Vagina (tissue), 2 donors: ENCODE results near the gene MICAL3.

Experiments used
- POLR2A ChIP-seq, 2 donors: fragments of 450-650 bp; IDR thresholded peaks; one replicate each; pipeline ENCODE4 v1.6.1; 2017; ENCODE audit warnings: antibody characterized with exemption in 2 of 2, mild to moderate bottlenecking in 2 of 2, moderate library complexity in 2 of 2
- POLR2AphosphoS5 ChIP-seq, 2 donors: sonication (generic); formaldehyde crosslinking; IDR thresholded peaks; one replicate each; pipeline ENCODE4 v1.9.0; 2017; ENCODE audit warnings: antibody characterized with exemption in 2 of 2, mild to moderate bottlenecking in 2 of 2, low read depth in 1 of 2; ENCODE audit not compliant: insufficient read depth in 1 of 2
- TF ChIP-seq, protein P1 (sequence below), 3 experiments: fragments of 450-650 bp in 2 of 3; fragments of 200-600 bp in 1 of 3; sonication (generic) in 1 of 3; IDR thresholded peaks; one replicate each; pipeline ENCODE4 v1.5.1; 2017 to 2019; ENCODE audit warnings: antibody characterized with exemption in 3 of 3, mild to moderate bottlenecking in 2 of 3, moderate library complexity in 2 of 3

DNA sequence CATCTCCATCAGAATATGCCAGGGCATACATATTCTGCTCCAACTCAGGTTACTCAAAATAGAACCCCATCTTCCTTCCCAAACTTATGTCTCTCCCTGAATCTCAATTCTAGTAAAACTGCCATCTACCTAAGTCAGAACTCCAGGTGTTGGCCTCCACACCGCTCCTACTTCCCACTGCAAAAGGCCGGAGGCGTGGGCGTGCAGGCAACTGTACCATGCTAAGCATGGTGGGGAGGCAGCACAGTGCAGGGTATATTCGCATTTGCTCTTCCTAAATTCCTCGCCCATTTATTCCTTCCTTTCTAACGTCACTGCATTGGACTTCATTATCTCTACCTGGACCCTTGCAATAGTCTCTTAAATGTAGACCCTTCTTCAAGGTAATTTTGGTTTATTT is 97.8 kb downstream of the MICAL3 start:
- TF ChIP-seq, protein P1, sequence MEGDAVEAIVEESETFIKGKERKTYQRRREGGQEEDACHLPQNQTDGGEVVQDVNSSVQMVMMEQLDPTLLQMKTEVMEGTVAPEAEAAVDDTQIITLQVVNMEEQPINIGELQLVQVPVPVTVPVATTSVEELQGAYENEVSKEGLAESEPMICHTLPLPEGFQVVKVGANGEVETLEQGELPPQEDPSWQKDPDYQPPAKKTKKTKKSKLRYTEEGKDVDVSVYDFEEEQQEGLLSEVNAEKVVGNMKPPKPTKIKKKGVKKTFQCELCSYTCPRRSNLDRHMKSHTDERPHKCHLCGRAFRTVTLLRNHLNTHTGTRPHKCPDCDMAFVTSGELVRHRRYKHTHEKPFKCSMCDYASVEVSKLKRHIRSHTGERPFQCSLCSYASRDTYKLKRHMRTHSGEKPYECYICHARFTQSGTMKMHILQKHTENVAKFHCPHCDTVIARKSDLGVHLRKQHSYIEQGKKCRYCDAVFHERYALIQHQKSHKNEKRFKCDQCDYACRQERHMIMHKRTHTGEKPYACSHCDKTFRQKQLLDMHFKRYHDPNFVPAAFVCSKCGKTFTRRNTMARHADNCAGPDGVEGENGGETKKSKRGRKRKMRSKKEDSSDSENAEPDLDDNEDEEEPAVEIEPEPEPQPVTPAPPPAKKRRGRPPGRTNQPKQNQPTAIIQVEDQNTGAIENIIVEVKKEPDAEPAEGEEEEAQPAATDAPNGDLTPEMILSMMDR (IDR thresholded peaks at IDR 0.05) = no peak
- no peak for TF ChIP-seq POLR2AphosphoS5 (IDR thresholded peaks at IDR 0.05; ENCODE audit: insufficient read depth in 1 of 2, low read depth in 1 of 2)
- no peak for TF ChIP-seq POLR2A (IDR thresholded peaks at IDR 0.05)
